Activated effector memory CD4-positive, alpha-beta T cell treated with anti-CD3 and anti-CD28 coated beads, Interleukin-2, amount 50 U/mL, for 16 hours (primary cell): ENCODE results near the gene PRKCA.
"Not testable (repeated sequence)": the region's sequence is repeated elsewhere in the genome, so short reads cannot be mapped to it uniquely, and the experiment has no call there.

Source experiments
- DNase-seq: peaks from one replicate; pipeline ENCODE4 v3.0.0-alpha.2; 2020

The PRKCA gene

GRCh38 chr17:66395961-66396360 is 93.5 kb downstream of the PRKCA start:
- DNase-seq = no peak

- no peak for DNase-seq
Observed at GRCh38 chr17:66397486-66397885, 95.1 kb downstream of the PRKCA start.

GRCh38 chr17:66398059-66398458 is 95.6 kb downstream of the PRKCA start:
- DNase-seq = no peak

GRCh38 chr17:66398617-66399016 is 96.2 kb downstream of the PRKCA start:
- DNase-seq = no peak

GRCh38 chr17:66399441-66399840 is 97.0 kb downstream of the PRKCA start:
- DNase-seq = no peak

GRCh38 chr17:66400041-66400688 is 97.8 kb downstream of the PRKCA start:
- DNase-seq = not testable (repeated sequence)

GRCh38 chr17:66400698-66401097 is 98.3 kb downstream of the PRKCA start:
- DNase-seq = no peak

GRCh38 chr17:66401364-66401763 is 99.0 kb downstream of the PRKCA start:
- no peak for DNase-seq

- no peak for DNase-seq
Observed at GRCh38 chr17:66403846-66404556, 101.6 kb downstream of the PRKCA start.

GRCh38 chr17:66405836-66406677 is 103.6 kb downstream of the PRKCA start:
- DNase-seq = no peak

- DNase-seq = no peak
Observed at GRCh38 chr17:66406701-66407644, 104.6 kb downstream of the PRKCA start.

GRCh38 chr17:66407864-66408263 is 105.5 kb downstream of the PRKCA start:
- DNase-seq = no peak

GRCh38 chr17:66411520-66411919 is 109.1 kb downstream of the PRKCA start:
- no peak for DNase-seq

GRCh38 chr17:66412857-66413558 is 110.6 kb downstream of the PRKCA start:
- no peak for DNase-seq

GRCh38 chr17:66413559-66414520 is 111.4 kb downstream of the PRKCA start:
- DNase-seq = no peak

- no peak for DNase-seq
Observed at GRCh38 chr17:66414561-66415175, 112.3 kb downstream of the PRKCA start.

- no peak for DNase-seq
Observed at GRCh38 chr17:66415366-66416206, 113.2 kb downstream of the PRKCA start.

- DNase-seq = no peak
Observed at GRCh38 chr17:66416207-66416940, 114.0 kb downstream of the PRKCA start.
